ENCODE results near the gene CNGB1.
"Not testable (repeated sequence)": the region's sequence is repeated elsewhere in the genome, so short reads cannot be mapped to it uniquely, and the experiment has no call there.

The CNGB1 gene

DNA sequence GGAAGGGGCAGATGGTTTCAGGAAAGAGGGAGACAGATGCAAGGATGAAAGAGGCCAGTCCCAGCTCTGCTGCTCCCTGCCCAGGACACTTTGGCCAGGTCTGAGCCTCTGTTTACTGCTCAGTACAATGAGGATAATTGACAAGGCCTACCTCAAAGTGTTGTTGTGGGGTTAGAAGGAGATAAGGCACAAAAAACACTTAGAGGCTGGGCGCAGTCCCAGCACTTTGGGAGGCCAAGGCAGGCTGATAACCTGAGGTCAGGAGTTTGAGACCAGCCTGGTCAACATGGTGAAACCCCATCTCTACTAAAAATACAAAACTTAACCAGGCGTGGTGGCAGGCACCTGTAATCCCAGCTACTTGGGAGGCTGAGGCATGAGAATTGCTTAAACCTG lies 7.1 kb upstream of the CNGB1 start:
- H3K4me3 ChIP-seq (ENCODE audit: low read depth in 1 of 5, low read length in 5 of 5); H3K4me1 ChIP-seq (ENCODE audit: control insufficient read depth in 5 of 5, insufficient read depth in 5 of 5, low read length in 5 of 5); H3K36me3 ChIP-seq (ENCODE audit: control insufficient read depth in 5 of 5, insufficient read depth in 5 of 5, low read length in 5 of 5); H3K27ac ChIP-seq (ENCODE audit: low read depth, low read length); H3K9ac ChIP-seq (ENCODE audit: low read length in 5 of 5); H3K27me3 ChIP-seq (ENCODE audit: control insufficient read depth in 5 of 5, insufficient read depth in 4 of 5, low read length in 5 of 5); H3K9me3 ChIP-seq (ENCODE audit: control insufficient read depth in 5 of 5, low read length in 5 of 5): not testable (repeated sequence)

DNA sequence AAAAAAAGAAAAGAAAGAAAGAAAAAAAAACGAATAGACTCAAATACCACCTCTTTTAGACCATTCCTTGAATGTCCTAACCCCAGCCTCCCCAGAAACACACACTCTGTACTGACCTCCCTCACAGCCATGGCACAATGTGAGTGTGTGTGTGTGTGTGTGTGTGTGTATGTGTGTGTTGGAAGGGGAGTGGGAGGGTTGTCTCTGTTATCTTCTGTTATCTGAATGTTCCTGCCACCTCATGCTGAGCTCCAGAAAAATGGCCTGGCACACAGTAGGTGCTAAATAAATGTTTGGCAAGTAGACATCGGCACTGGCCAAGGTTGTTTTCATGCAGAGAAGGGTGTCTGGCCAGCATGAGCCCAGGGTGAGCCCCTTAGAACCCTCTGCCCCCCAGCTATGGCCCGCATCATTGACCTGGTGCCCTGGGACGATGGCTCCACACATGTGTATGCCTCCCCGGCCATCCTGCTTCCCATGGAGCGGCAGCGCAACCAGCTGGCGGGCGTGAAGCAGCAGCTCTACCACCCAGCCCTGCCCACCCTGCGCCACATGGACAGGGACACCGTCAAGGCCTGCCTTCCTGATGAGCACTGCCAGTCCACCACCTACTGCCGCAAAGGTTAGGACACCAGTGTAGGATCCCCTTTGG lies 6.6 kb upstream of the CNGB1 start:
- no peak overlapping the region for H3K27ac ChIP-seq (ENCODE audit: low read depth, low read length)
- no peak overlapping the region for H3K9ac ChIP-seq (ENCODE audit: low read length in 5 of 5)
- H3K9me3 ChIP-seq (ENCODE audit: control insufficient read depth in 5 of 5, low read length in 5 of 5): no peaks in the 10 kb centered on the region
- H3K4me3 ChIP-seq (ENCODE audit: low read depth in 1 of 5, low read length in 5 of 5): no peak overlapping the region
- peaks cover 0 to 10% (median 7%) of the 10 kb centered on the region in 5 donors for H3K27me3 ChIP-seq (ENCODE audit: control insufficient read depth in 5 of 5, insufficient read depth in 4 of 5, low read length in 5 of 5)
- no peaks in the 10 kb centered on the region for H3K36me3 ChIP-seq (ENCODE audit: control insufficient read depth in 5 of 5, insufficient read depth in 5 of 5, low read length in 5 of 5)
- no peaks in the 10 kb centered on the region for H3K4me1 ChIP-seq (ENCODE audit: control insufficient read depth in 5 of 5, insufficient read depth in 5 of 5, low read length in 5 of 5)

- Histone ChIP-seq H3K4me1 (ENCODE audit: control insufficient read depth in 5 of 5, insufficient read depth in 5 of 5, low read length in 5 of 5) (no peaks in the 10 kb centered on the region), H3K9me3 (ENCODE audit: control insufficient read depth in 5 of 5, low read length in 5 of 5) (no peaks in the 10 kb centered on the region), H3K9ac (ENCODE audit: low read length in 5 of 5) (no peak overlapping the region), H3K4me3 (ENCODE audit: low read depth in 1 of 5, low read length in 5 of 5) (no peak overlapping the region), H3K27me3 (ENCODE audit: control insufficient read depth in 5 of 5, insufficient read depth in 4 of 5, low read length in 5 of 5) (peaks cover 0 to 8% (median 4%) of the 10 kb centered on the region in 5 donors), H3K27ac (ENCODE audit: low read depth, low read length) (no peak overlapping the region), H3K36me3 (ENCODE audit: control insufficient read depth in 5 of 5, insufficient read depth in 5 of 5, low read length in 5 of 5) (no peaks in the 10 kb centered on the region)
Measured at GRCh38 chr16:57976331-57976796, 5.4 kb upstream of the CNGB1 start.

DNA sequence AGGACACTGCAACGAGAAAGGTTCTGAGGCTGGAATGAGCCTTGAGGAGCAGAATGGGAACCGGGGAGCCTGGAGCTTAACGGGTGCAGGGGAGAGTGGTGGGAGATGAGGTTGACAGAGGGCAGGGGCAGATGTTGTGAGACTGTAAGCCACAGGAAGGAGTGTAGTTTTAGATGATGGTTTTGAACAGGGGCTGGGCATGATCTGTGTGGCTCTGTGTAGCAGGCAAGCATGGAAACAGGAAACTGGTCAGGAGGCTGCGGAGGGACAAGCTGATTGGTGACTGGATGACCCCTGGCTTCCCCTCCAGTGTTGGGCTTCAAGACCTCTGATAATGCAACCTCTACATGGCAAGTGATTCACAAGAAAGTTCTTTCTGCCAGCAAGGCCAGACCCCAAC lies 1.4 kb upstream of the CNGB1 start:
- Histone ChIP-seq H3K27ac (ENCODE audit: low read depth, low read length) (no peak overlapping the region), H3K27me3 (ENCODE audit: control insufficient read depth in 5 of 5, insufficient read depth in 4 of 5, low read length in 5 of 5) (peaks cover 0 to 19% (median 7%) of the 10 kb centered on the region in 5 donors), H3K9me3 (ENCODE audit: control insufficient read depth in 5 of 5, low read length in 5 of 5) (no peaks in the 10 kb centered on the region), H3K9ac (ENCODE audit: low read length in 5 of 5) (no peak overlapping the region), H3K4me1 (ENCODE audit: control insufficient read depth in 5 of 5, insufficient read depth in 5 of 5, low read length in 5 of 5) (no peaks in the 10 kb centered on the region), H3K4me3 (ENCODE audit: low read depth in 1 of 5, low read length in 5 of 5) (no peak overlapping the region), H3K36me3 (ENCODE audit: control insufficient read depth in 5 of 5, insufficient read depth in 5 of 5, low read length in 5 of 5) (no peaks in the 10 kb centered on the region)

DNA sequence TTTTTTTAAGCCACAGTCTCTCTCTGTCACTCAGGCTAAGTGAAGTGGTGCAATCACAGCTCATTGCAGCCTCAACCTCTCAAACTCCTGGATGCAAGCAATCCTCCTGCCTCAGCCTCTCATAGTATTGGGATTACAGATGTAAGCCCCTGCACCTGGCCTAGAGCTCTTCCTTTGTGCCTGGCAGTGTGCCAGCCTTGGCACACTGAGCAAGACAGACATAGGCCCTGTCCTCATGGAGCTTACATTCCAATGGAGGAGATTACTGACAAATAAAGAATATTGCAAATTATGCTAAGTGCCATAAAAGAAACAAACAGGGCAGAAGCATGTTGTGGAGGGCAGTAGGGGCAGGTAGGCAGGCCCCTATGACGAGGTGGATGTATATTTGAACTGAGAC lies 920 bp upstream of the CNGB1 start:
- Histone ChIP-seq H3K9me3 (ENCODE audit: control insufficient read depth in 5 of 5, low read length in 5 of 5) (no peaks in the 10 kb centered on the region), H3K27me3 (ENCODE audit: control insufficient read depth in 5 of 5, insufficient read depth in 4 of 5, low read length in 5 of 5) (peaks cover 0 to 19% (median 7%) of the 10 kb centered on the region in 5 donors), H3K4me3 (ENCODE audit: low read depth in 1 of 5, low read length in 5 of 5) (no peak overlapping the region), H3K27ac (ENCODE audit: low read depth, low read length) (no peak overlapping the region), H3K9ac (ENCODE audit: low read length in 5 of 5) (no peak overlapping the region), H3K4me1 (ENCODE audit: control insufficient read depth in 5 of 5, insufficient read depth in 5 of 5, low read length in 5 of 5) (no peaks in the 10 kb centered on the region), H3K36me3 (ENCODE audit: control insufficient read depth in 5 of 5, insufficient read depth in 5 of 5, low read length in 5 of 5) (no peaks in the 10 kb centered on the region)

DNA sequence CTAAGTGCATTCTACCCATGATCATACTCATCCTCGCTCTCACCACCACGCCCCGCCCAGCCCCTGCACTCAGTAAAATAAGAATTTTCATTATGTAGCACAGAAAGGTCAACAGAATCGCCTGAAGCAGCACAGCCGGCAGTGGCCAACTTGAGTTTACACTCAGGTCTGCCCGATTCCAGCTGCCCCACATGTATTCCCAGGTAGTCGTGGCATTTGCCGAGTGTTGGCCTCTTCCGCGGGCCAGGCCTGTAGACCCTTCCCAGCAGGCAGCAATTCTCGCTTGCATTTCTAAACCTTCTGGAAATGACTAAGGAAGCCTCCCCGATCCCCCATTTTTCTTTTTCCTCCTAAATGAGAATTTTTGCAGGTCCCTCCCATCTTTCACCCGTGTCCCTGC lies 609 bp downstream of the CNGB1 start:
- H3K27me3 ChIP-seq (ENCODE audit: control insufficient read depth in 5 of 5, insufficient read depth in 4 of 5, low read length in 5 of 5): peaks cover 0 to 16% (median 7%) of the 10 kb centered on the region in 5 donors
- H3K4me1 ChIP-seq (ENCODE audit: control insufficient read depth in 5 of 5, insufficient read depth in 5 of 5, low read length in 5 of 5): no peaks in the 10 kb centered on the region
- no peak overlapping the region for H3K9ac ChIP-seq (ENCODE audit: low read length in 5 of 5)
- H3K27ac ChIP-seq (ENCODE audit: low read depth, low read length): no peak overlapping the region
- no peaks in the 10 kb centered on the region for H3K9me3 ChIP-seq (ENCODE audit: control insufficient read depth in 5 of 5, low read length in 5 of 5)
- no peaks in the 10 kb centered on the region for H3K36me3 ChIP-seq (ENCODE audit: control insufficient read depth in 5 of 5, insufficient read depth in 5 of 5, low read length in 5 of 5)
- no peak overlapping the region for H3K4me3 ChIP-seq (ENCODE audit: low read depth in 1 of 5, low read length in 5 of 5)

- Histone ChIP-seq H3K9me3 (ENCODE audit: control insufficient read depth in 5 of 5, low read length in 5 of 5) (no peaks in the 10 kb centered on the region), H3K4me1 (ENCODE audit: control insufficient read depth in 5 of 5, insufficient read depth in 5 of 5, low read length in 5 of 5) (no peaks in the 10 kb centered on the region), H3K27me3 (ENCODE audit: control insufficient read depth in 5 of 5, insufficient read depth in 4 of 5, low read length in 5 of 5) (peaks cover 0 to 15% (median 7%) of the 10 kb centered on the region in 5 donors), H3K4me3 (ENCODE audit: low read depth in 1 of 5, low read length in 5 of 5) (no peak overlapping the region), H3K36me3 (ENCODE audit: control insufficient read depth in 5 of 5, insufficient read depth in 5 of 5, low read length in 5 of 5) (no peaks in the 10 kb centered on the region), H3K9ac (ENCODE audit: low read length in 5 of 5) (no peak overlapping the region), H3K27ac (ENCODE audit: low read depth, low read length) (no peak overlapping the region)
Measured at GRCh38 chr16:57969451-57970123, 1.3 kb downstream of the CNGB1 start.

DNA sequence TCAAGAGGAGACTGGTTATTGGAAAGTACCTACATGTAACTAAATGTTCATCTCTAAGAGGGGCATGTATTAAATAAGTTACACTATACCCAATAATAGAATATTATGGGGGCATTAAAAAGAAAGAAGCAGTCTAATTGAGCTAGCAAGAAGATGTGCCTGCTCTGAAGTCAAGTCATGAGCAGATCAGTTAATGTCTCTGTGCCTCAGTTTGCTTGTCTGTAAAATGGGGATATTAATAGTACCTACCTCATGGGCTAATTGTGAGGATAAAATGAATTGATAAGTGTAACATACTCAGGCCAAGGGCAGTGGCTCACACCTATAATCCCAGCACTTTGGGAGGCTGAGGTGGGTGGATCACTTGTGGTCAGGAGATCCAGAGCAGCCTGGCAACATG lies 3.0 kb downstream of the CNGB1 start:
- Histone ChIP-seq H3K9me3 (ENCODE audit: control insufficient read depth in 5 of 5, low read length in 5 of 5) (no peaks in the 10 kb centered on the region), H3K27me3 (ENCODE audit: control insufficient read depth in 5 of 5, insufficient read depth in 4 of 5, low read length in 5 of 5) (peaks cover 0 to 13% (median 7%) of the 10 kb centered on the region in 5 donors), H3K4me3 (ENCODE audit: low read depth in 1 of 5, low read length in 5 of 5) (no peak overlapping the region), H3K36me3 (ENCODE audit: control insufficient read depth in 5 of 5, insufficient read depth in 5 of 5, low read length in 5 of 5) (no peaks in the 10 kb centered on the region), H3K9ac (ENCODE audit: low read length in 5 of 5) (no peak overlapping the region), H3K4me1 (ENCODE audit: control insufficient read depth in 5 of 5, insufficient read depth in 5 of 5, low read length in 5 of 5) (no peaks in the 10 kb centered on the region), H3K27ac (ENCODE audit: low read depth, low read length) (no peak overlapping the region)

DNA sequence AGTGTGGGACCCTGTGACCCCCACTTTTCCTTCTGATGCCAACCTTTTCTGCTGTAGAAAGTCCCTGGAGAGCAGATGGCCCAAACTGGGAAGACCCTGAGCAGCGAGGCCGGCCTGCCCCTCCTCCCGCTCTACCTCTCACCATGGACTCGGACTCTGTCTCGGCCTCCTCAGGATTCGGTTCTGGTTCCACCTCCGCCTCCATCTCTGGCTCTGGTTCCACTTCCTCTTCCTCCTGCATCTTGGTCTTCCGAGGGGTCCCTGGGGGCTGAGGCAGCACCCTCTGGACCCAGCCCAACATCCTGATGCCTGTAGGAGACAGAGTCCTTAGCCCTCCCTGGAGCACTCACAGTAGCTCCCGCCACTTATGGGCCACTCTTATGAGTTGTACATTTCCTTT lies 3.9 kb downstream of the CNGB1 start:
- Histone ChIP-seq H3K4me1 (ENCODE audit: control insufficient read depth in 5 of 5, insufficient read depth in 5 of 5, low read length in 5 of 5) (no peaks in the 10 kb centered on the region), H3K27ac (ENCODE audit: low read depth, low read length) (no peak overlapping the region), H3K4me3 (ENCODE audit: low read depth in 1 of 5, low read length in 5 of 5) (no peak overlapping the region), H3K27me3 (ENCODE audit: control insufficient read depth in 5 of 5, insufficient read depth in 4 of 5, low read length in 5 of 5) (peaks cover 0 to 11% (median 10%) of the 10 kb centered on the region in 5 donors), H3K36me3 (ENCODE audit: control insufficient read depth in 5 of 5, insufficient read depth in 5 of 5, low read length in 5 of 5) (no peaks in the 10 kb centered on the region), H3K9ac (ENCODE audit: low read length in 5 of 5) (no peak overlapping the region), H3K9me3 (ENCODE audit: control insufficient read depth in 5 of 5, low read length in 5 of 5) (no peaks in the 10 kb centered on the region)

DNA sequence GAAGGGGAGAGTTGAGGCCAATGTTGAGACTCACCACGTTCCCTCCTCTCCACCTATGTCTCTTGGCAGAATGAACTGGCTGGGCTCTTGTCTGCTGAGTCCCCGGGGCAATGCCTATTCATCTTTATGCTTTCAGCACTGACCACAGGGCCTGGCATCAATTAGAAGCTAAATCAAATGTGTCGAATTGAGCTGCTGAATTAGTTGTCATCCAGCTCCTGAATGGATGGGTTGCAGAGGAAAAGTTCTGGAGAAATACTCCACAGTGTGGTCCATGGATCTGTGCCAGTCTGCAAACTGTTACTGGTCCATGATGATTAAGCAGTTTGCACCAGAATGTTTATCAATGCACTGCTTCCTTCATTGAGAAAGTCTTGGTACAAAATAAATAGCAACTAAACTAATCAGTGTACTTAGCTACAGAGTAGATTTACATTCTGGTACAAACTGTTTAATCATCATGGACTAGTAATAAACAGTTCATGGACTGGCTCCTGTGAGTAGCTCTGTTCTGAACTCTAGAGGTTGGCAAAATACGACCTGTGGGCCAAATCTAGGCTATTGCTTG lies 4.6 kb downstream of the CNGB1 start:
- Histone ChIP-seq H3K9me3 (ENCODE audit: control insufficient read depth in 5 of 5, low read length in 5 of 5) (no peaks in the 10 kb centered on the region), H3K4me3 (ENCODE audit: low read depth in 1 of 5, low read length in 5 of 5) (no peak overlapping the region), H3K27ac (ENCODE audit: low read depth, low read length) (no peak overlapping the region), H3K9ac (ENCODE audit: low read length in 5 of 5) (no peak overlapping the region), H3K4me1 (ENCODE audit: control insufficient read depth in 5 of 5, insufficient read depth in 5 of 5, low read length in 5 of 5) (no peaks in the 10 kb centered on the region), H3K27me3 (ENCODE audit: control insufficient read depth in 5 of 5, insufficient read depth in 4 of 5, low read length in 5 of 5) (peaks cover 0 to 10% (median 10%) of the 10 kb centered on the region in 5 donors), H3K36me3 (ENCODE audit: control insufficient read depth in 5 of 5, insufficient read depth in 5 of 5, low read length in 5 of 5) (no peaks in the 10 kb centered on the region)

All from subcutaneous abdominal adipose tissue (tissue), 5 donors.